Smooth muscle cell of the brain vasculature (primary cell): ENCODE measurements around the gene DLG5.

ENCODE experiments used
- DNase-seq: peaks from one replicate; pipeline ENCODE4 v3.0.0-alpha.2; 2012; ENCODE audit warnings: low read depth, low spot score

Gene DLG5, protein sequence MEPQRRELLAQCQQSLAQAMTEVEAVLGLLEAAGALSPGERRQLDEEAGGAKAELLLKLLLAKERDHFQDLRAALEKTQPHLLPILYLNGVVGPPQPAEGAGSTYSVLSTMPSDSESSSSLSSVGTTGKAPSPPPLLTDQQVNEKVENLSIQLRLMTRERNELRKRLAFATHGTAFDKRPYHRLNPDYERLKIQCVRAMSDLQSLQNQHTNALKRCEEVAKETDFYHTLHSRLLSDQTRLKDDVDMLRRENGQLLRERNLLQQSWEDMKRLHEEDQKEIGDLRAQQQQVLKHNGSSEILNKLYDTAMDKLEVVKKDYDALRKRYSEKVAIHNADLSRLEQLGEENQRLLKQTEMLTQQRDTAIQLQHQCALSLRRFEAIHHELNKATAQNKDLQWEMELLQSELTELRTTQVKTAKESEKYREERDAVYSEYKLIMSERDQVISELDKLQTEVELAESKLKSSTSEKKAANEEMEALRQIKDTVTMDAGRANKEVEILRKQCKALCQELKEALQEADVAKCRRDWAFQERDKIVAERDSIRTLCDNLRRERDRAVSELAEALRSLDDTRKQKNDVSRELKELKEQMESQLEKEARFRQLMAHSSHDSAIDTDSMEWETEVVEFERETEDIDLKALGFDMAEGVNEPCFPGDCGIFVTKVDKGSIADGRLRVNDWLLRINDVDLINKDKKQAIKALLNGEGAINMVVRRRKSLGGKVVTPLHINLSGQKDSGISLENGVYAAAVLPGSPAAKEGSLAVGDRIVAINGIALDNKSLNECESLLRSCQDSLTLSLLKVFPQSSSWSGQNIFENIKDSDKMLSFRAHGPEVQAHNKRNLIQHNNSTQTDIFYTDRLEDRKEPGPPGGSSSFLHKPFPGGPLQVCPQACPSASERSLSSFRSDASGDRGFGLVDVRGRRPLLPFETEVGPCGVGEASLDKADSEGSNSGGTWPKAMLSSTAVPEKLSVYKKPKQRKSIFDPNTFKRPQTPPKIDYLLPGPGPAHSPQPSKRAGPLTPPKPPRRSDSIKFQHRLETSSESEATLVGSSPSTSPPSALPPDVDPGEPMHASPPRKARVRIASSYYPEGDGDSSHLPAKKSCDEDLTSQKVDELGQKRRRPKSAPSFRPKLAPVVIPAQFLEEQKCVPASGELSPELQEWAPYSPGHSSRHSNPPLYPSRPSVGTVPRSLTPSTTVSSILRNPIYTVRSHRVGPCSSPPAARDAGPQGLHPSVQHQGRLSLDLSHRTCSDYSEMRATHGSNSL (N-terminal part only)

DNA sequence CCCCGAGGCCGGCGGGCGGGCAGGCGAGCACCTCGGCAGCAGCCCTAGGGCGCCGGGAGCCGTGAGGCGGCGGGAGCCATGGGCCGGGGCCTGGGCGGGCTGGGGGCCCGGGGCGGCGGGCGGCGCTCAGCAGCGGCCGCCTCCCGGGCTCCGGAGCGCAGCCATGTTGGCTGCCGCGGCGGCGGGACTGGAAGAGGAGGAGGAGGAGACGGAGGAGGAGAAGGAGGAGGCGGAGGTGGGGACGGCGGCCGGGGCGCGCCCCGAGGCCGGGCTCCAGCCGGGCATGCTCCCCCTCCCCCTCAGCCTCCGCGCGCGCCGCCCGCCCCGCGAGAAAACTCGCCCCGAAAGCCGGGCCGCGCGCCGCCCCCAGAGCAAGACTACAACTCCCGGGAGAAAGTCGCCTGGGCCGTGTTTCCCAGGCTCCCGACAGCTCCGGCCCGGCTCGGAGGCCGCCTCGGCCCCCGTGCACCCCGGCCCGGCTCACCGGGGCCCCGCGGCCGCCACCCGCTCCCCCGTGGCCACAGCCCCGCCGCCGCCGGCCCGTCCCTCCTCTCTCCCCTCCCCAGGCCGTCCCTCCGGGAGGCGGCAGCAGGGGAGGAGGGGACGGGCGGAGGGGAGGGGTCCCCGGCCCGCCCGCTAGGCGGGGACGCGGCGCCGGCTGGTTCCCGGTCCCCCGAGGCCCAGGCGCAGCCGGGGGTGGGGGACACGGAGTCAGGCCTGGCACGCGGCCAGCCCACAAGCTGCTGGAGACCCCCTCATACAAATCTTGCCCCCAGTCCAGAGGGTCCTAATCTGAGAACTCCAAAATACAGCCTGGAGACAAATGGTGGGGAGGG lies at the start of gene DLG5:
Gene DLG5, minus strand, starts transcription at position 190 of the 836 bp plus-strand sequence. CDS start 235 bp downstream, outside the sequence.
- DNase-seq = no peak

DNA sequence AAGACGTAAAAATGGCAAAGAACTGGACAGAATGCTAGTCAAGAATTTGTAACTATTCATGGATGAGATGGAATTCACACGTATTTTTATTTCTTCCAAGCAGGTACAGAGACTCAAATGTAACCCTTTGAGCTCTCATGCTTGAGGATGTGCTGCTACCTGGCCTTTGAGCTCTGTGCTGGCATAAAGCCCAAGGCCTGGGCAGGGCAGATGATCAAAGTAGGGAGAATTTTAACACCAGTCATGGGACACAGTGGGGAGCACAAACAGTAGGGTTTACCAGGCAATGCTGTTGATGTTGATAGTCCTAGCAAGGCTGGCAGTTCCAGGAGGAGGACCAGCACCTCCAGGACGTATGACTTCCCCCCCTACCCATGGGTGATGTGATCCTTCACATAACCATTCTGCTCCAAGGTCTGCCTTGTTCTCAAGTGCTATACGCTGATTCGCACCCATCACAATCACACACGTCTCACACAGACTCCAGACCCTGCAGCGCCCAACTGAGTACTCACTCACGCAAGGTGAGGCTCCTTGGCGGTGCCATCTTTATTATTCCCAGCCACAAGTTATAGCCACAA lies 48.6 kb upstream of the DLG5 start:
- DNase-seq = no peak

DNA sequence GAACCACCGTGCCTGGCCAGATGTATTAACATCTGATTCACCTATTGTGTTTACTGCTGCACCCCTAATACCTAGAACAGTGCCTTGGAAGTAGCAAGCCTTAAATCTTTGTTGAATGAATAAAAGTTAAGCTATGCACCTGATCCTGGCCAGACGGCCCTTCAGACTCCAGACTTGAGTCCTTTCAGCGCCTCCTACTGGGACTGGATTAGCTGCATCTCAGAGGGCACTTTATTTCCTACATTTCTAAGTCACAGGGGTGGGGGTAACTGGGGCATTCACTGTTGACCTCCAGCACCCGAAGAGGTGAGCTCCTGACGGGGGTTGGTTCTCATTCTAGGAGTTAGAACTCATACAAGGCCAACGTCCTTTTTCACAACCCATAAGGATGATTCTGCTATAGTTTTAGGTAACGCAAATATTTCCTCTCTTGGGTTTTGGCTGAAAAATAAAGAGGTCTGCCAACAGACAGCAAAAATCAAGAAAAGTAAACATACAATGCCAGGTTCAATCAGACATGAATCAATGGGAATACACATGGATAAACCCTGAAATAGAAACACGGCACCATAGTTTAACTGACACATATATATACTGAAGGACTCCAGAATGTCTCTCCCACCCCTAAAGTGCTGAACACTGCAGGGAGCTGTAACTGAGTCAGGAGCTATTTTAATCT lies 48.0 kb upstream of the DLG5 start:
- DNase-seq = peak; percentile 23

DNA sequence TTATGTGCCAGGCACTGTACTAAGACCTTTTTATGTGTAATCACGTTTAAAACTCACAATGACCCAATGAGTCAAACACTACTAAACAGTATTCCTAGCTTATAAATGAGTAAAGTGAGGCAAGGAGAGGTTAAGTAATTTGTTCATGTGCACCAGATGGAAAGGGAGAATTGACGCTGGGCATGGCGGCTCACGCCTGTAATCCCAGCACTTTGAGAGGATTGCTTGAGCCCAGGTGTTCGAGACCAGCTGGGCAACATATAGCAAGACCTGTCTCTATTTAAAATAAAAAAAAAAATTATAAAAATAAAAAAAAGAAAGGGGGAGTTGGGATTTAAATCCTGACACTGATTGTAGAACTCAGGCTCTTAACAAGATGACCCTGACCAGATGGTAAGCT lies 46.7 kb upstream of the DLG5 start:
- DNase-seq = no peak

DNA sequence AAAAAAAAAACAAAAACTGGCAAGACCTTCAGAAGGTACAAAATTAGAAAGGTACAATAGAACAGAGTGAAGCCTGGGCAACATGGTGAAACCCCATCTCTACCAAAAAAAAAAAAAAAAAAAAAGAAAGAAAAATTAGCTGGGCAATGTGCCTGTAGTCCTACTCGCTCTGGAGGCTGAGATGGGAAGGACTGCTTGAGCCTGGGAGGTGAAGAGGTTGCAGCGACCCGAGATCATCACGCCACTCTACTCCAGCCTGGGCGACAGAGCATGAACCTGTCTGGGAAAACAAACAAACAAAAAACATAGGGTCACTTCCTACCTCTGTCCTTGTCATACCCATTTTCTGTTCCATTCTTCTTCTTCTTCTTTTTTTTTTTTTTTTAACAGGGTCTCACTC lies 45.6 kb upstream of the DLG5 start:
- DNase-seq = no peak

DNA sequence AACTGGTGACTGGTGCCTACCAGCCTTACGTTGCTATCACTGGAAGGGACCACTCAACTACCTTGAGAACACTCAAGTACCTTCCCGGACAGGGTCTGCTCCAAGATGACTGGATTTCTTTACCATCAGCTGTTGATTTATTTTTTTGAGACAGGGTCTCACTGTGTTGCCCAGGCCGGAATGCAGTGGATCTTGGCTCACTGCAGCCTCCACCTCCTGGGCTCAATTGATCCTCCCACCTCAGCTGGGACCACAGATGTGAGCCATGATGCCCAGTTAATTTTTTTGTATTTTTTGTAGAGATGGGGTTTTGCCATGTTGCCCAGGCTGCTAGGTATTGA lies 45.2 kb upstream of the DLG5 start:
- no peak for DNase-seq

DNA sequence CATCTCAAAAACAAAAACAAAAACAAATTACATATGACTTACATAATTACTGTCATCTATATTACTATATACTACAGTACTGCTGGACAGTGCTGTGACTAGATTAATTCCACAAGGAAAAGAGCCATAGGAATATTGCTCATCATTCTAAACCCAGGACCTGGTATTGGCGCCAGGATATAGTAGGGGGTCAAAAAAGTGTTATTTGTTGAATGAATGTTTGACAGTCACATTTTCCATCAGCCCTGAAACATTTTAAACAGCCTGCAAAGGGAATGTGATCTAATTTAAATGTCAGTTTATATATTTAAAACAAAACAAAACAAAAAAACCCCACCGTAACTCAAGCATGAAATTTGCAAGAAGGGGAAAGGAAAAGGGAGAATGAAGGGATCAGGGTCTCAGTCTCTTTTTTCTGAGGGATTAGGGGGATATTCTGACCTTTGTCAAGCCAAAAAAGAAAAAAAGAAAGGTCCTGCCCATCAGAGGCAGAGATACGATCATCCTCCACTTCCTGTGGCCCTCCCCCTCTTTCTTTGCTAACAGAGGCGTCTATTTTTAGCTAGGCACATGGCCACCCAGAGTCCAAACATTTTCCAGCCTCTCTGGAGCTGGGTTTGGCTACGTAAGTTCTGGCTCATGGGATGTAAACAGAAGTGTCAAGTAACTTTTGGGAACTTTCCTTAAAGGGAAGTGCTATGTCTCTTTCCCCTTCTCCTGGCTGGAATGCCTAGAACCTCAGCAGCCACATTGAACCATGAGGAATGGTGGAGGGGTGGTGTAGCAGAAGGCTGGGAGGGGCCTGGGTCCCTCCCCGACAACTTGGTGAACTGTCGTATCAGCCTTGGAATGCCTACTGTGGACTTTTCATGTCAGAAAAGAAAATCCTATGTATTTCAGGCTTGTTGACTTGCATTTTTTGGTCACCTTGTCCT lies 44.6 kb upstream of the DLG5 start:
- DNase-seq = peak; percentile 59

DNA sequence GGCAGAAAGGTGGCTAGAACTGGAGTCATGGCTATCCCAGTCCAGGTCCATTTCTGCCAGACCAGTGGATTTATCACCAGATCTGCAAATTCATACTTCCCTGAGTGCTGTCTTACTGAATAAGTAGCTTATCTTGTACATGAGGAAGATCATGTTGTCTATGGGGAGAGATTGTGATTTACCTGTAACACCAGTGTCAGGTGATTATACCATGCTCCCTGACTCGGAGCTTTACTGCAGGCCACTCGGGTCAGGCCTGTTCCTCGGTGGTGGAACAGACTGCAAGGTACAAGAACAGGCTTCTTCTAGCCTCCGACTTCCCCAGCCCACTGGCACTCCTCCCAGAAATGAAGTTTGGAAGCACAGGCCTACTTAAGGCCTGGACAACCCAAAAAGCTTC lies 42.6 kb upstream of the DLG5 start:
- no peak for DNase-seq

DNA sequence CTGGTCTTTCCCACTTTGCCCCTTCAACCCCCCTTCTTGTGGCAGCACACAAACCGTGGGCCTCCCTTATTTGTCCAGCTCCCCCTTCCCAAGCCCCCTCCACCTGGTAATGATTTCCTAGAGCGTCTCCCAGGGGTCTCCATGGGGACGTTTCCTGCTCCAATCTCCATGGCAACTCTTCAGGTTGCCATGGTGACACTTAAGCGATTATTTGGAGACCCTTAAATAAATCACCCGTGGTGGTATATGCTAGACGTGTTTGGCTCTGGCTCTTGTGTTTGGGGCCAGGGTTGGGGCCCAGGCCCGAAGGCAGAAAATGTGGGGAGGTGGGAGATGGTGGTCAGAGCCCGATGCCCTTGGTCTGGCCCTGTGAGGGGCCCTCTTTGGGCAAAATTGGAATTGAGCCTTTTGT lies 41.1 kb upstream of the DLG5 start:
- no peak for DNase-seq

DNA sequence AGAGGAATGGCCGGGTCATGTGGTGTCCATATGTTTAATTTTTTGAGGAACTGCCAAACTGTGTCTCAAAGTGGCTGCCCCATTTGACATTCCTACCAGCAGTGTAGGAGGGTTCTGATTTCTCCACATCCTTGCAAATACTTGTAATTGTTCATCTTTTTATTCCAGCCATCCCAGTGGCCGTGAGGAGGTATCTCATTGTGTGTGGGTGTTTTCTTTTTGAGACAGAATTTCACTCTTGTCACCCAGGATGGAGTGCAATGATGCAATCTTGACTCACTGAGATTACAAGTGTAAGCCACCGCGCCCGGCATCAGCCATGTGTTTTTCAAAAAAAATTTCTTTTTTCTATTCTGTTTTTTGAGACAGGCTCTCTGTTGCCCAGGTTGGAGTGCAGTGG lies 38.7 kb upstream of the DLG5 start:
- no peak for DNase-seq

DNA sequence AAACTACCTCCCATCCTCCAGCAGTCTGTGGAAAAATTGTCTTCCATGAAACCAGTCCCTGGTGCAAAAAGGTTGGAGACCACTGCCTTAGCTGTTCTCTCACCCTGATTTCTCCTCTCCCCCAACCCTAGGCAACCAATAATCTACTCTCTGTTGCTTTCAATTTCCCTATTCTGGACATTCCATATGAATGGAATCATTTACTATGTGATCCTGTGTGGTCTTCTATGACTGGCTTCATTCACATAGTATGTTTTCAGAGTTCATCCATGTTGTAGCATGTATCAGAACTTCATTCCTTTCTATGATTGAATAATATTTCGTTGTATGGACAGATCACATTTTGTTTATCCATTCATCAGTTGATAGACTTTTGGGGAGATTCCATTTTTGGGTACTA lies 38.3 kb upstream of the DLG5 start:
- DNase-seq = no peak

DNA sequence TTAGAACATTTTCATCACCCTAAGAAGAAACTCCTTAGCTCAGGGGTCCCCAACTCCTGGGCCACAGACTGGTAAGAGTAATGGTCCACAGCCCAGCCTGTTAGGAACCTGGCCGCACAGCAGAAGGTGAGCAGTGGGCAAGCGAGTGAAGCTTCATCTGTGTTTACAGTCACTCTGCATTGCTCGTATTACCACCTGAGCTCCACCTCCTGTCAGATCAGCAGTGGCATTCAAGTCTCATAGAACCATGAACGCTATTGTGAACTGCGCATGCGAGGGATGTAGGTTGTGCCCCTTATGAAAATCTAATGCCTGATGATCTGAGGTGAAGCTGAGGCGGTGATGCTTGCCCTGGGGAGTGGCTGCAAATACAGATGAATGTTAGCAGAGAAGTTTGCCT lies 37.3 kb upstream of the DLG5 start:
- DNase-seq = no peak

DNA sequence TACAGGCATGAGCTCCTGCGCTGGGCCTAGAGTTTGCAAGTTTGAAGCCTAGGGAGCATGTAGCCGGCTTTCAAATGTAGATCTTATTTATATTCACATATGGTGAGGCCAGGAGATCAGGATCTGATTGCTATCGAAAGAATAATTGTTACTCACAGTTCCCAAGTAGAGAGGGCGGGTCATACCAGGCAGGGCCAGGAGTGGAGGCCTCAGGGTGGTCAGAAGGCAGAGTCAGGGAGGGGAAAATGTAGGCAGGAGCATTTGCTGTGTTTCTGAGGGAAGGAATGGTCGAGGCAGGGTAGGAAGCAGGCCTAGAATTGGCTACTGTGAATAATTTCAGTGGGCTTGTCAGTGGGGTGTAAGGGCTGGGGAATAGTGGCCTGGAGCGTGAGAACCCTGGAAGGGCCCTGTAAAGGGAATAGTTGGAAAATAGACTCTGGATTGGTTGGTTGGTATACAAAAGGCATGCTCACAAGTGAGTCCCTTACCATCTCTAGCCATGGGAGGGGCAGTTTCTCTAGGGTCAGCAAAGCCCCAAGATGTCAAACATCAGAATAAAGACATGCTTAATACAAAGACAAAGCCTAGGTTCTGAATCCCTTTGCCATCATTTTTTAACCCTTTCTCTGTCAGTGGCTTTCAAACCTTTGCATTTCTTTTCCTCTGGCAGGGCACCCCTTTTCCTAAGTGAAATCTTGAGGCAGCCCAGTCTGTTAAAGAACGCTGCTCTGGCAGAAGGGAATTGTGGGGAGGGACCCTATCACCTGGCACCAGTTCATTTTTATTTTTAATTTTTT lies 36.0 kb upstream of the DLG5 start:
- DNase-seq = no peak

DNA sequence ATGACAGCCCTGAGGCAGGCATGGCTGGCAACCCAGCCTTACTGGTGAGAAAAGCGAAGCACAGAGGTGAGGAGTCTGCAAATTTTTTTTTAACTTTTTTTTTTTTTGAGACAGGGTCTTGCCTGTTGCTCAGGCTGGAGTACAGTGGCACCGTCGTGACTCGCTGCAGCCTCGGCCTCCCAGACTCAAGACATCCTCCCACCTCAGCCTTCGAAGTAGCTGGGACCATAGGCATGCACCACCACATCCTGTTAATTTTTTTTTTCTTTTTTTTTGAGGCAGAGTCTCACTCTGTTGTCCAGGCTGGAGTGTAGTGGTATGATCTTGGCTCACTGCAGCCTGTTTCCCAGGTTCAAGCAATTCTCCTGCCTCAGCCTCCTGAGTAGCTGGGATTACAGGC lies 35.1 kb upstream of the DLG5 start:
- DNase-seq = no peak

DNA sequence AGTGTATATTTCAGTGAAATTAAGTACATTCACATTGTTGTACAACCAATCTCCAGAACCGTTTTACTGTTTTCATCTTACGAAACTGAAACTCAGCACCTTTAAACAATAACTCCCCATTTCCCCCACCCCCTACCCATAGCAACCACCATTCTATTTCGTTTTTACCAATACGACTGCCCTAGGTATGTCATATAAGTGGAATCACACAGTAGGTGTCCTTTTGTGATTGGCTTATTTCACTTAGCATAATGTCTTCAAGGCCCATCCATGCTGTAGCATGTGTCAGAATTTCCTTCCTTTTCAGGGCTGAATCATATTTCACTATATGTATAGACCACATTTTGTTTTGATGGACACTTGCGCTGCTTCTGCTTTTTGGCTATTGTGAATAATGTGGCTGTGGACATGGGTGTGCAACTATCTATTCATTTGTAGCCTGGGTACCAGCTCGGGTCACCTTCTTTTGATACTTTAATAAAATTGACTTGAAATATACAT lies 34.3 kb upstream of the DLG5 start:
- no peak for DNase-seq

DNA sequence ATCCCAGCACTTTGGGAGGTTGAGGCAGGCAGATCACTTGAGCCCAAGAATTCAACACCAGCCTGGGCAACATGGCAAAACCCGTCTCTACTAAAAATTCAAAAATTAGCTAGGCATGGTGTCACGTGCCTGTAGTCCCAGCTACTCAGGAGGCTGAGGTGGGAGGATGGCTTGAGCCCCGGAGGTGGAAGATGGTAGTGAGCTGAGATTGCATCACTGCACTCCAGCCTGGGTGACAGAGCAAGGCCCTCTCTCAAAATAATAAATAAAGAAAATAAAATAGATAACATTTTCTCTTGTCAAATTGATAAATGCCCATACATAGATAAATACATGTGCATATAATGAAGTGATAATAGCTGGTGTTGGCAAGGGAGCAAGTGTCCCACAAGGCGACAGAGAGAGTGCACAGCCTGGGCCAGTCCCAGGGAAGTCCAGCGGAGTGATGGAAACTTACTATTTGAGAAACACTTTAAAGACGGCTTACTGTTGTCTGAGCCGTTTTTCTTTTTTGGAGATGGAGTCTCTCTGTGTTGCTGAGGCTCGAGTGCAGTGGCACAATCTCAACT lies 33.4 kb upstream of the DLG5 start:
- no peak for DNase-seq

DNA sequence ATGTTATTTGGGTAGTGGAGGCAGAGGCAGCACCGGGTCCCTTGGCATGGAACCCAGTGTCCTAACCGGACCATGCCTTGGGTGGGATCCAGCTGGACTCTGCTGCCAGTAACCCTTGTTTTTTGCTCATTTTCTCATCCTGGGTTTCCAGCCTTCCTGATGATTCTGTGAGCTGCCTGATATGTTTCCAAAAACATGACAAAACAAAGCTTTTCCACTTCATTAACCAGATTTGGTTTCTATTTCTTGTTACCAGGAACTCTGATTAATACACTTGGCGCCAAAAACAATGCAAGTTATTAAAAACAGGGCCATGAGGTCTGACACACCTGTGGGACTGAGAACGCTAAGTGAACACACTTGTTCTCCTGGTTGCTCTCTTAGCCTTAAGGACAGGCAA lies 32.8 kb upstream of the DLG5 start:
- DNase-seq = no peak

DNA sequence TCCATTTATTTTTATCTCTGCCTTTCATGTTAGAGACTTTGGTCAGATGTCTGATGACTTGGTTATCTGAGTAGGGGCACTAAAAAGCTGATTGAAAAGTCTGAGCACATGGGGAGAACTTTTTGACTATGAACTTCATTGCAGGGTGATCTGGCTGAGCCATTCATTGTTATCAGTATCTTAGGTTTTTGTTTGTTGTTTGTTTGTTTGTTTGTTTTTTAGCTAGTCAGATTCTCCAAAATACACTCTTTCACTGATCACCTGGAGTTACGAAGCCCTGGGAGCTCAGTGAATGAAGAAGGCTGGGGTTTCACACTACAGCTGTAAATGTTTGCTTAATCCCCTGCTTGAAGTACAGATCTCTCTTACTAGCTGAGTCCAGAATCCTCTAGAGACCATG lies 28.6 kb upstream of the DLG5 start:
- peak; percentile 36 for DNase-seq
